ENCODE measurements around the gene COPZ2.

DNA sequence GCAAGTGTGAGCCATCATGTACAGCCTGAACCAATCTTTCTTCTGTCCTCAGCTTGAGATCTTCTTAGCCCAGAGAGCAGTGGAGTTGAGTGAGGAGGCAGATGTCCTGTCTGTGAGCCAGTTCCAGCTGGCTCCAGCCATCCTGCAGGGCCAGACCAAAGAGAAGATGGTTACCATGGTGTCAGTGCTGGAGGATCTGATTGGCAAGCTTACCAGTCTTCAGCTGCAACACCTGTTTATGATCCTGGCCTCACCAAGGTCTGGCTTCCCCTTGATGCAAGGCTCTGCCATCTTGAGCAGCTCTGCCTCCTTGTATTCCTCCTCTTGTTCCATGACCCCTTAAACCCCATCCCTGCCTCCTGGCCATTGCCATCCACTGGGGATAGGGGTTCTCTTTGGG, 57.1 kb downstream of the COPZ2 start:
- TF ChIP-seq, protein P1, sequence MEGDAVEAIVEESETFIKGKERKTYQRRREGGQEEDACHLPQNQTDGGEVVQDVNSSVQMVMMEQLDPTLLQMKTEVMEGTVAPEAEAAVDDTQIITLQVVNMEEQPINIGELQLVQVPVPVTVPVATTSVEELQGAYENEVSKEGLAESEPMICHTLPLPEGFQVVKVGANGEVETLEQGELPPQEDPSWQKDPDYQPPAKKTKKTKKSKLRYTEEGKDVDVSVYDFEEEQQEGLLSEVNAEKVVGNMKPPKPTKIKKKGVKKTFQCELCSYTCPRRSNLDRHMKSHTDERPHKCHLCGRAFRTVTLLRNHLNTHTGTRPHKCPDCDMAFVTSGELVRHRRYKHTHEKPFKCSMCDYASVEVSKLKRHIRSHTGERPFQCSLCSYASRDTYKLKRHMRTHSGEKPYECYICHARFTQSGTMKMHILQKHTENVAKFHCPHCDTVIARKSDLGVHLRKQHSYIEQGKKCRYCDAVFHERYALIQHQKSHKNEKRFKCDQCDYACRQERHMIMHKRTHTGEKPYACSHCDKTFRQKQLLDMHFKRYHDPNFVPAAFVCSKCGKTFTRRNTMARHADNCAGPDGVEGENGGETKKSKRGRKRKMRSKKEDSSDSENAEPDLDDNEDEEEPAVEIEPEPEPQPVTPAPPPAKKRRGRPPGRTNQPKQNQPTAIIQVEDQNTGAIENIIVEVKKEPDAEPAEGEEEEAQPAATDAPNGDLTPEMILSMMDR (IDR thresholded peaks at IDR 0.05) = no peak
- TF ChIP-seq POLR2A (IDR thresholded peaks at IDR 0.05) = no peak
